CD4-positive, alpha-beta T cell treated with Interleukin-6 at 100 ng/mL for 8 hours (primary cell): ENCODE results near the gene NKX6-2.
"Not testable (repeated sequence)": the region's sequence is repeated elsewhere in the genome, so short reads cannot be mapped to it uniquely, and the experiment has no call there.

Experiments used
- DNase-seq: peaks from one replicate; pipeline ENCODE4 v3.0.0-alpha.2; 2020; ENCODE audit warnings: mixed read lengths, low spot score

Gene NKX6-2

DNA sequence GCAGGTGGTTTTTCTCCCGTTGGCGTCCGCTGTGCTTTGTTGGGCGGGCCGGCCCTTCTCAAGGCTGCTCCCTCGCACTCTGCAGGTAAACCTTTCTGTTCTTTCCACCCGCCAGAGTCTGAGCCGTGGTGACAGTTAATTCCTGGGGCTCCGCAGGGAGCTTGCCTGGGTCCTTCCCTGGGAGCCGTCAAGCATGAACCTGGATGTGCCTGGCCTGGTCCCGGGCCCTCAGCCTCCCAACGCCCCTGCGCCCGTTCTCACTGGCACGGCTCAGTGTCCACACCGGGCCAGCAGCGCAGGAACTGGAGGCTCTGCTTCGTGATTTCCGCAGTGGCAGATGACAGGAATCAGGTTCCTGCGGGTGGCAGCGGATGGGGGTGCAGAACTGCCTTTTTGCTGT is 10.9 kb upstream of the NKX6-2 start:
- DNase-seq: no peak

DNA sequence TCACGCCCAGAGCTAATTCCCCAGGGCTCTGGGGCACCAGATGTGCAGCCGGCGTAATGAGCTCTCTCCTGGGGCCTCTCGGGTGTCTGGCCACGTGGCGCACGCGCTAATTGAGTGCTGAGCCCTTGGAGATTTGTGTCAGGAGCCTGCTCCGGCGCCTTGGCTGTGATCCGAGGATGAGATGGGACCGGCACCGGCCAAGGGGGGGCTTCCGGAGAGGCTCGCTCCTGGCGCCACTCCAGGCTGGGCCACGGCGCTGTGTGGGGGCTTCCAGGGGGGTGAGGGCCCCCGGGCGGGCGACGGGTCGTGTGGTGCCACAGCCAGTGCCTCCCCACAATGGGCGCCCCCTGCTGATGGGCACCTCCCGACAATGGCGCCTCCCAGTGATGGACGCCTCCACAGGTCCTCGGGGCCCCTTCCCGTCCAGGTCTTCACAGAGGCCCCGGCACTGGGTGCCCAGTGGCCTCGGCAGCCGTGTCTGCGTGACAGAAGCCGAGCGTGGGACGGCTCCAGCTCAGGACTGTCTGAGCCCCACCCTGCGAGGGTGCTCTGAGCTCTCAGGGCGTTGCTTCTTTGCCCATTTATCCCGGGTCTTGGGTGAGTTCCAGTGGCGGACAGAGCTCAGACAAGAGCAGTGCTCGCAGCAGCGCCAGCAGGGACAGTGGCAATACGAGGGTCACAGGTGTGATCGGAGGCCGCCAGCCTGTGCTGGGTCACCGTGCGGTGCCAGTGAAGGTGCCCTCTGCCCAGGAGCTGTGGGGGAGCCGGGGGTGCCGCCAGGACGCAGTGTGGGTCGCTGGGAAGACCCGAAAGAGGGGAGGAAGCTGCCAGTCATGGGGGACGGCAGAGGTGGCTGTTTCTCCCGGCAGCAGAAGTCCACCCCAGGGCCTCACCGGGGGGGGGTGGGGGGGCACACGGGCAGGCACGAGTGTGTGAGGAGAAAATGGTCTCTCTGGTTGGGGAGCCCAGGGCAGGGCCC is 8.2 kb upstream of the NKX6-2 start:
- DNase-seq: no peak

DNA sequence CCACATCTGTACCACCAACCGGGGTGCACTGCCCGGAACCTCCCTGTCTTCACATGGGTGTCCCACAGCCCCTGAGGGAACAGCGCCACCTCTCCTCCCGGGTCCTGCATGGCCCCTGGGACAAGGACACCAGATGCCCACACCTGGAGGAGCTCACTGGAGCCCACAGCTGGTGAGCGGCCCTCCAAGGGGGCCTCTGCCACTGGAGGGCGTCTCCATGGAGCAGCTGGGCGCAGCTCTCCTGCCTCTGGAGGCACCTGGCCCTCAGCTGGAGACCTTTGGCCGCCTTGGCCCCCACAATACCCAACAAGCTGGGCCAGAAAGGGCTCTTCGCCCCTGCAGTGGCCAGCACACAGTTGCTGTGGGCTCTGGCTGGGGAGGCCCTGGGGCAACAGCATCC is 7.3 kb upstream of the NKX6-2 start:
- no peak for DNase-seq

DNA sequence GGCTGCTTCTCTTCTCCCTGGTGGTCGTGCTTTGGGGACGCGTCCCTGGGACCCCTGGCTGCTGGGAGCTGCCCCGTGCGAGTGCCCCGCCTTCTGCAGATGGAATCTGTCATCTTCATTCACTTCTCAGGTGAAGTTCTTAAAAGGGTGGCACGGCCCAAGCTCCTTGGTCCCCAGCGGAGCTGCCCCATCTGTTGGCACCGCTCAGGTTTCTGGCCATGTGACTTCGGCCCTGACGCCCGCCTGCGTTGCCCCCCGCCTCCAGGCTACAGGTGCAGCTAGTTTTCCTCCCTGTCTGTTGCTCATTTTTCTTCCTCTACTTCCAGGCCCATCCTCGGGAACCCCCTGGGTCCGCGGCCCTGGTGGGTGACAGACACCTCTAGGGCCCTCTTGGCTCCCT is 6.8 kb upstream of the NKX6-2 start:
- no peak for DNase-seq

DNA sequence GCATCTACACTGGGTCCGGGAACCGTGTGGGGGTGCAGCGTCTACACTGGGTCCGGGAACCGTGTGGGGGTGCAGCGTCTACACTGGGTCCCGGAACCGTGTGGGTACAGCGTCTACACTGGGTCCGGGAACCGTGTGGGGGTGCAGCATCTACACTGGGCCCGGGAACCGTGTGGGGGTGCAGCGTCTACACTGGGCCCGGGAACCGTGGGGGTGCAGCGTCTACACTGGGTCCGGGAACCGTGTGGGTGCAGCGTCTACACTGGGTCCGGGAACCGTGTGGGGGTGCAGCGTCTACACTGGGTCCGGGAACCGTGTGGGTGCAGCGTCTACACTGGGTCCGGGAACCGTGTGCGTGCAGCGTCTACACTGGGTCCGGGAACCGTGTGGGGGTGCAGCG is 6.2 kb upstream of the NKX6-2 start:
- DNase-seq: not testable (repeated sequence)

DNA sequence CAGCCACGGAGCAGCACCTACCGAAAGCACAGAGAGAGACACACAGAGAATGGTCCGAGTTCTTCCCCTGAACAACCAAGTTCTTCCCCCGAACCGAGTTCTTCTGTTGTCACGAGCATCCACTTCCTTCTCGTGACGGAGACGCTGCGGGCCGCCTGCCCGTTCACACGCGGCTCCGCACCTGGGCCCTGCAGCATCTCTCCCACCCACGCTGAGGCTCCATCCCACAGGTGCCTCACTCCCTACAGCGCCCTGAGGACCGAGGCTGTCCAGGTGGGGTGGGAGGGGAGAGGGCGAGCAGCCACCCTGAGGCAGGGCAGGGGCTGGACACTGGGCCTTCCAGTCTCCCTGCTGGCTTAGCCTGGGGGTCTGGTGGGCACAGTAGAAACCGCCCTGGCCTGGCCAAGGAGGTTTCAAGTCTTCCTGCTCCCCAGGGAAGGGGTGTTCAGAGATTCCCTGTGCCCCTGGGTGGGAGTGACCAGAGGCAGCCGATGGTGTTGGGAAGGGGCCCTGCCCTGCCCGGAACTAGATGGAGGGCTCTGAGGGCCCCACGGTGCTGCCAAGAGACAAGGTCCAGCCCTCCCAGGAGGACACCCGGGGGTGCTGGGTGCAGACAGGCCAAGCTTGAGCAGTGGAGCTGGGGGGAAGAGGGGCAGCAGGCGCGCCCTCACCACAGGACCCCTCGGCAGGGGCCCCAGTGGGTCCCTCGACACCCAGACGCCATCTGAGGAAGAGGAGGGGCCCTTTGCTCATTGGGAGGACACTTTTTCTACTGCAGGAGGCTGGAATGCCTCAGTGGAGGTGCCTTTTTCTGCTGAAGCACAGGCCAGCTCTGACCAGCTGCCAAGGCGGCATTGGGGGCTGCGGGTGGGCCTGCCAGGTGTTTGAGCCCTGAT is 5.2 kb upstream of the NKX6-2 start:
- DNase-seq: no peak

DNA sequence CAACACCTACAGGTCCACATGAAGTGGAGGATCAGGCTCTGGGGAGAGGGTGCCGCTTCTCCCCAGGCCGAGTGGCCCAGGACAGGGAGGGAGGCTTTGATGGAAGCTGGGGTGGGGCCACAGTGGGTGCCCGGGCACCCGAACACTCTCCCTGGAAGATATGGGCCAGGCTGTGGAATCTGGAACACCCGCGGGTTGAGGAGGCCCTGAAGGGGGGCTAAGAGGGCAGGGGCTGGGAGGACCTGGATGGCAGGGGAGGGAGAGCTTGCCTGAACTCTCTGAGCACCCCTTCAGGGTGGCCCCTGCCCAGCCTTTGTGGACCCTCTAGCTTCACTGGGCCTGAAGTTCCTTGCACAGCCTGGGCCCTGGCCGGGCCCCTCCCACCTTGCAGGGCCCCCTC is 4.5 kb upstream of the NKX6-2 start:
- no peak for DNase-seq

DNA sequence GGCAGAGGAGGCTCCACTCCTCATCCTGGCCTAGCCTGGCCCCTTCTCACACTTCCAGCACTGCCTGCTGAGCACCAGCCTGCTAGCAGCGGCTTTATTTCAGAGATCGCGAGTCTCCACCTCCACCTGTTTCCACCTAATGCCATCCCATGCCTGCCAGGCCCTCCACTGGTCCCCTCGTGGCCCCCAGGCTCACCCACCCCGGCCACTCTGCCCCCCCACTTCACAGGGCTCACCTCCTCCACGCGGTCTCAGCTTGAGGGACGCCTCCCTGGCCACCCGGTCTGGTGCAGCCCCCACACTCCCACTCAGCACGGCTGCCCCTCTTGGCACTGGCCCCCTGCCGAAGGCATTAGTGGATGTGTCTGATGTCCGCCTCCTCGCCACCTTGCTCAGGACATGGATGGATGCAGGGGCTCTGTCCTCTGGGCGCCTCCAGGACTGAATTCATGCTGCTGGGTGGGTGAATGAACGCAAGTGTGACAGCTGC is 3.8 kb upstream of the NKX6-2 start:
- no peak for DNase-seq

DNA sequence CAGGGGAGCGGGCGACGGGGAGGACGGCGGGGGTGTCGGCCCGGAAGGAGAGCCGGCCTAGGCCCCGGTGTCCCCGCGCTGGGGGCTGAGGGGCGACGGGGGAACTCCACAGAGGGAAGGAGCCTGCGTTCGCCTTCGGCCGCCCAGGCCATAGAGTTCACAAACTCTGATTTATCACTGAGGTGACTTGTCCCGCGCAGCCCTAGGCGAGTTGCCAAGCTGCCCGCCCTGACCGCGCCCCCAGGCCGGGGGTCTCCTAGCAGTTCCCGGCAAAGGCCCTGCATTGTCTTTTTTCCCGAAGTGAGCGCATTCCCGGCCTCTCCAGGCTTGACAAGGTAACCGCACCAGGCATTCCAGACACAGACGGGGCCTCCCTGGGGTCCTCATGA is 2.9 kb upstream of the NKX6-2 start:
- no peak for DNase-seq

DNA sequence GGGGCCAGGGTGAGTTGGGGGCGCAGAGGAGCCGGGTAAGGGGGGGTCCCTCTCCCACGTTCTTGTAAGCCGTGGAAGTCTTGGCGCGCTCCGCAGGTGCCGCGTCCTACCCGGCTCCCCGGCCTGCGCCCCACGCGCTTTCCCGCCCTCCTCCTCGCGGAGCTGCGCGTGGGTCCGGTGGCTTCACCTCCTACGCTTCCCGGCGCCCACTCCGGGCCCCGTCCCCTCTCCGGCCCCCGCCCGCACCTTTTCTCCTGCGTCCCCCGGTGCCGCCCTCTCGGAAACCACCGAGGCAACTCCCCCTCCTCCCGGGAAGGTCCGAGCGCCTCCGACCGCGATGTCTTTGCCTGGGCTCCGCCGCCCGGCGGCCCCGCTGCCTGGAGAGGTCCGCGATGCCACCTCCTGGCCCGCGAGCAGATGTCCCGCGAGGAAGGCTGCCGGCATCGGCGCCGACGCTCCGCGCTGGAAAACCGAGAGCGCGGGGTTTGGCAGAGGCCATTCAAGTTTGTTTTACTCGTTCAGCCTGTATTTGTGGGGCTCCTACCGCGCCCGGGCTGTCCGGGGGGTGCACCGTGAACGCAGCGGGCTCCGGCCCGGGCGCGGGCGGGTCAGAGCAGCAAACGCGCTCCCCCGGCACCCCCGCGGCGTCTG is 2.4 kb upstream of the NKX6-2 start:
- DNase-seq: no peak

DNA sequence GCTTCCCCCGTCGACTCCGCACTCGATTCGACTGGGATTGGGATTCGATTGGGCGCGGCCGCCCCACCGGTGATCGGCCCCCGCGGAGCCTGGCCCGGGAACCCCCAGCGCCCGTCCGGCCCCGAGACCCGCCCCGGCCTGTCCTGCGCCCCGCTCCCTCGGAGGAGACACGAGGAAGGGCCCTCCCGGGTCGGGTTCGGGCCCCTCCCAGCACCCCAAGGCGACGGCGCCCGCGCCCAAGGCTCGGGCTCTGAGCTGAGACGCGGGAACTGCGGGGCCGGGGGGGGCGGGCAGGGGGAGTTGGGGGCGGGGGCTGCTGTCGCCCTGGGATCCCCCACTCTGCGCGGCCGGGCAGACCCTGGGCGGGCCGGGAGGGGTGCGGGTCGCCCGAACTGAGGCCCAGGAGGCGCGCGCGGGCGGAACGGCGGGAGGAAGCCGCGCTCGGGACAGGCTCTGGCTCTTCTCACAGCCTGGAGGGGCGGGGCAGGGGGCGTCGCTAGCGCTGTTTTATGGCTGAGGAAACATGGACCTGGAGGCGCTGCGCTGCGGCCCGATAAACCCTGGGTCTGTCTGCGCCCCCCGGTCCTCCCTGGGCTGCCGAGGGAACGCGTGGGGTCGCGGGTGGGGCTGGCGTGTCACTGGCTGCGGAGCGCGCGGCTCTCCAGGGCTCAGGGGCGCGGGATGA is 1.7 kb upstream of the NKX6-2 start:
- DNase-seq: no peak

DNA sequence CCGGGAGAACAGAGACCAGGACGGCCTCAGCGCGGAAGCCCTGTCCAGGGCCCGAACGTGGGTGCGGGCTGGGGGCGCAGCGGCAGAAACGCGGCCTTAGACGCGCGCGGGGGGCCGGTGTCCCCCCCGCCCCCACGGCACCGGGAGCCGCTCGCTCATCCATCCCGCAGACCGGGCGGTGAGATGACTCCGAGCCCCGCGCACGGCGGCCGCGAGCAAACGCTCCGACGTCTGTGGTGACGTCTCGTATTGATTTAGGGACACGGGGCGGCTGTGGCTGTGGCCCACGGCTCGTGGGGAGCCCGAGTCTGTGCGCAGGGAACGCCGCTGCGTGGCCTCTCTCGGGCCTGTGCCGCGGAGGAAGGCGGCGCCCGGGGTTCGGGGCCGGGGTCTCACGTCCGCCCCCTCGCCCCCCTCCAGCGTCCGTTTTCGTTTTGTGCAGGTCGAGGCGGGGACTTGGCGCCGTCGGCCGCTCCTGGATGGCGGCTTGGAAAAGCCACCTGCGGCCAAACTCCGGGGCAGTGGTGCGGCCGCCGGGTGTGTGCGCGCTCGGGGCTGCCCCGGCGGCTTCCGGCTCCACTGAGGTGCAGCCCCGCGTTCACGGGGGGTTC is 1.0 kb upstream of the NKX6-2 start:
- no peak for DNase-seq

DNA sequence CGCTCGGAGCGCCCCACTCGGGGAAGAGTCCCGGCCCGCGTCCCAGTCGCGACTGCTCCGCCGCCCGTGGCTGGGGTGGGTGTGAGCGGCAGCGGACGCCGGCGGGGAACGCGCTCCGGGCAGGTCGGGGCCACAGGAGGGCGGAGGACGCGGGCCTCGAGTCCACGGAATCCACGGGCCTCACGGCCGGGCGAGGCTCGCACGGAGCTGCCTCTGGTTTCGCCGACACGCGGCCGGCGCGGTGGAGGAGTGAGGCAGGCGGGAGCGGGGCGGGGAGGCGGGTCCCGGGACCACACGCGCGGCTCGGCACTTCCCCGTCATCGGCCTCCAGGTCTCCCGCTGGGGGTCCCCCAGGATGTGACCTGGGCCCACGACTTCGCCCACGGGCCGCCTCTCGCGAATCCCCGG is 533 bp upstream of the NKX6-2 start:
- no peak for DNase-seq

DNA sequence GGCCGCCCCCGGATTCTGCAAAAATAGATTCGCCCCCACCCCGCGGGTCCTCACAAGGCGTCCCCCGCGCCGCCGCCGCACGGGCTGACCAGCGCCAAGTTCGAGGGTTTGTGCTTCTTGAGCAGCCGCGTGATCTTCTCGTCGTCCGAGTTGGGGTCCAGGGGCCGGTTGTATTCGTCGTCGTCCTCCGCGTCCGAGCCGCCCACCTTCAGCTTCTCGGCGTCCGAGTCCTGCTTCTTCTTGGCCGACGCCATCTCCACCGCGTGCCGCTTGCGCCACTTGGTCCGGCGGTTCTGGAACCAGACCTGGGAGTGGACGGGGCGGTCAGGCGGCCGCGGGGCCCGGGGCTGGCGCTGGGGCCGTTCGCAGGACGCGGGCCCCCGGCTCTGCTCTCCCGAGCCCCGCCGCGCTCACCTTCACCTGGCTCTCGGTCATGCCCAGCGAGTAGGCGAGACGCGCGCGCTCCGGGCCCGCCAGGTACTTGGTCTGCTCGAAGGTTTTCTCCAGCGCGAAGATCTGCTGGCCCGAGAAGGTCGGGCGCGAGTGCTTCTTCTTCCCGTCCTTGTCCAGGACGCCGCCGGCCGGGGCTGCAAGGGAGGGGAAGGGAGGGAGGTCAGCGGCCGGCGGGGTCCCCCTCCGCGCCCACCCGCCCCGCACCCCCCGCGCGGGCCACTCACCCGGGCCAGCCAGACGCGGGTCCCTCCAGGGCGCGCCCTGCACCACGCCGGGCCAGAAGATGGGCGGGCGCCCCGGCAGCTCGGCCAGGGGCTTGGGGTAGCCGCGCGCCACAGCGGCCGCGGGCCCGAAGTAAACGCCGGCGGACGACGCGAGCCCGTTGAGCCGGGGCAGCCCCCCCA is 853 bp downstream of the NKX6-2 start:
- no peak for DNase-seq

DNA sequence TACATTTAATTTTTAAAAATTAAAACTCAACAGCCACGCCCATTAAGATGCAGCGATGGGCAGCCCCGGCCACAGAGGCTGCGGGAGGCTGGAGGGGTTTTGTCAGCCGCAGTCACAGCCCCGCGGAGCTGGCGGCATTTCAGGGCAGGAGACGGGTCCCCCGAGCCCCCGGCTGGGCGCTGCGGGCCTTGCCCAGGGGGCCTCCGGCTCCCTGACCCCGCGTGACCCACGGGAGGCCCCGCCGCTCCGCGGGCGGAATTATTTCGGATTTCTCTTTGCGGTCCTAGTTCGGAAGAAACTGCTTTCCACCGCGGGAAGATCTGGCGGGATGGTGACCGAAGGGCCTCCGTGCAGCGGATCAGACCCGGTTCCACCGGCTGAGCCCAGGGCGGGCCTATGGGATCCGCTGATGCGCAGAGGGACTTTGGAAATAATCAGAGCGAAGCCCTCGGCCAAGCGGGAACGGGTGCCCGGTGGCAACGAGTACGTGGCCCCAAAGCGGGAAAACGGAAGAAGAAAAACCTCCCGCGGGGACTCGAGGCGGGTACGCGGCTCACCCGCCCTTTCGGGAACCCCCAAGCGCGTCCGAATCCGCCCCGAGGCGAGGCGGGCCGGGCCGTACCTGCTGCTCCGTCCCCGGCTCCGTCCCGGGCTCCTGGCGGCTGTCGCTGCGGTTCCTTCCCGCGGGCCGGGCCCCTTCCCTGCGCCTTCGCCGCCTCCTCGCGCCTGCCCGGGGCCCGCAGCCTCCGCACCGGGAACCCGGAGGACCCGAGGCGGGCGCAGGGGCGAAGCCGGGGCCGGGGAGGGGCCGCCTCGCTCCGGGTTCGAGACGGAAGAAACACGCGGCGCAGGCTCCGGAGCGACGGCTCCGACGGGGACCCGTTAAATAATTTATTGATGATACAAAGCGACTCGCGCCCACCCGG is 1.7 kb downstream of the NKX6-2 start:
- no peak for DNase-seq

DNA sequence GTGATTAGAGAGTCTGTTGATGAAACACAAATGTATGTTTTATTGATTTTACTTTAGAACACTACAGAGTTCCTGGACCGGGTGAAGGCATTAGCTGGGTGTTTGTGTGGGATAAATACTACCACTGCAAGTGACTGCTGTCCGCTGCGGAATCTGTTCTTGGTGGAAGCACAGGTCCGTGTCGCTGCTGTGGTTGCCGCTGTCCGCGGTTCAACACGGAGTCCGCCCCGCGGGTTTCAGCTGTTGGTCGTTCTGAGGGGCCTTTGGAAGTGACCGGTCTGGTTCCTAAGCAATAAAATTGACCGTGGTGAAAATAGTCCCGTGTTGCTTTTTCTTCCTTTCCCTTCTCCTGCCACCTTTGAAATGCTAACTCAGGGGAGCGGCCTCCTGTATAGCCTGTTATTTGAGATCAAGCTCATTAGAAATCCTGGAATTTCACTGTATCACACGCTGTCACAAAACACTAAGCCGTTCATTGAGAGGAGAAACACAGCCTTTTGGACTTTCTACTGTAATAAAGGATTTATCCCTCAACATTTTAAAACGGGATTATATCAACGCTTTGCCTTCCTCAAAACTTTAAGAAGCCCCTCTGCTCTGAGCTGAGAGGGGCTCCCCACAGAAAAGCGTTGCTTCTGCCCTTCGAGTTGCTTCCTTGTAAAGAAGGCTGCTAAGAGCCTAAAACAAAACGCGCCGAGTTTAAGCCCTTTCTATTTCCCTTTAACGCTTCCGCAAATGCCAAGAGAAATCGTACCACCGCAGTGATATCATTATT is 2.6 kb downstream of the NKX6-2 start:
- DNase-seq: no peak

DNA sequence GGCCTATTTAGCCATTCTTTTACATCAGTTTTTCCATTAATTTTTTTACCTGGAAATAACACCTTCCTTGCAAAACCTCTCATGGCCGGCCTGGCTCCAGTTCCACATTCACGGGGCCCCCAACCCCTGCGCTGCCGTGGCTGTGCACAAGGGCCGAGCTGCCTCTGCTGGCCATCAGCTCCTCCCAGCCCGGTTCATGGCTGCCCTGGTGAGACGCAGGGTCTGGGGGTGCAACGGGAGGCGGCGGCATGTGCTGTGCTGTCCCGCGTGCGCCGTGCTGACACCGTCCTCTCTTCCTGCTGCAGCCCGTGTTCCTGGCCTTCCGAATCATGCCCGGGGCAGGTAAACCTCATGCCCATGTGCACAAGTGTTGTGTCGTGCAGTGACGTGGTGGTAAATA is 4.4 kb downstream of the NKX6-2 start:
- no peak for DNase-seq

DNA sequence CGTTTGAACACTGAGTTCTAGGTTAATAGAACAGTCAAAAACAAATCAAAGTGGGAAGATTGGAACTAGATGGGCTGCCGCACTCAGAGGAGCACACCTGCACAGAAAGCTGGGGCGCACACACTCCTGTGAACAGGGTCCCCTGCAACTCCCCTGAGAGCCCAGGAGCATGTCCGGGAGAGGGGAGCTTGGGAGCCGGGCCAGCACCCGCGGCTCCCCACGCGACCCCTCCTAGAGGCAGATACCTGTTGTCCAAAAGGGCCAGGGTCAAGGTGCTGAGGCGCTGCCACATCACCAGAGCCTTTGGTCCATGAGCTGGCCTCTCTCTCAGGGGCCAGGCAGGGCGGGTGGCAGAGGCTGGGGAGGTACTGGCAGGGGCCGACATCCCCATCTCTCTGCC is 5.6 kb downstream of the NKX6-2 start:
- DNase-seq: no peak
